Ectodermal cell (in vitro differentiated cells): ENCODE results near the gene ARG2. TPM values are rescaled to one million over a fixed set of nuclear protein-coding genes. Genes with fewer than 3 reads are reported as not detected.

ENCODE experiments used
- H3K27ac ChIP-seq: 2 replicates; pipeline ENCODE4 v1.7.0; 2013; ENCODE audit warnings: mild to moderate bottlenecking, low read depth, low read length; ENCODE audit not compliant: insufficient read depth, poor library complexity, severe bottlenecking
- H3K27me3 ChIP-seq: 2 replicates; pipeline ENCODE4 v1.7.0; 2013; ENCODE audit warnings: mild to moderate bottlenecking, low read length; ENCODE audit not compliant: insufficient read depth, control insufficient read depth, poor library complexity, severe bottlenecking
- H3K36me3 ChIP-seq: one replicate; pipeline ENCODE4 v1.7.0; 2013; ENCODE audit warnings: low read length; ENCODE audit not compliant: control insufficient read depth, insufficient read depth
- H3K4me1 ChIP-seq: one replicate; pipeline ENCODE4 v1.7.0; 2013; ENCODE audit warnings: low read length; ENCODE audit not compliant: control insufficient read depth, insufficient read depth
- H3K4me3 ChIP-seq: 2 replicates; pipeline ENCODE4 v1.7.0; 2013; ENCODE audit warnings: low read depth, low read length, control low read depth; ENCODE audit not compliant: insufficient read depth
- H3K9me3 ChIP-seq: 2 replicates; pipeline ENCODE4 v1.7.0; 2013; ENCODE audit warnings: mild to moderate bottlenecking, low read length, moderate library complexity; ENCODE audit not compliant: control insufficient read depth
- WGBS, 2 experiments: methylation state at CpG; one replicate each; pipeline ENCODE4 v1.1.7; 2013; ENCODE audit warnings: missing lambda C conversion rate in 2 of 2; 5-methylcytosine and 5-hydroxymethylcytosine counted together
- polyA plus RNA-seq, 4 experiments: library from polyadenylated mRNA; stranded (reverse); fragments of 50-300 nt; gene quantifications; one replicate each; pipeline ENCODE4 v1.2.3, GENCODE V29; 2013

The ARG2 gene
- polyA plus RNA-seq (2013, experiment 1 of 4), result 48.9 TPM
- 45.1 TPM for polyA plus RNA-seq (2013, experiment 2 of 4)
- 33.9 TPM for polyA plus RNA-seq (2013, experiment 3 of 4)
- polyA plus RNA-seq (2013, experiment 4 of 4), result 37.1 TPM

- peaks cover 4% of the 10 kb centered on the region for H3K27me3 ChIP-seq
- H3K4me3 ChIP-seq, result peak within 1 kb of the TSS; percentile 80
- peaks cover 12% of the 10 kb centered on the region for H3K4me1 ChIP-seq
- H3K27ac ChIP-seq, result peak within 1 kb of the TSS; percentile 11
- no peaks in the 10 kb centered on the region for H3K9me3 ChIP-seq
- H3K36me3 ChIP-seq, result no peaks in the 10 kb centered on the region
- WGBS, 2 experiments, result 1% methylated on average over 62 of the region's 62 CpGs
Measured at GRCh38 chr14:67619446-67620216, at the start of gene ARG2. ARG2 (plus strand) TSS chr14:67619920; CDS start chr14:67619978, 58 bp downstream.

- H3K27ac ChIP-seq, result no peak overlapping the region
- H3K36me3 ChIP-seq, result no peaks in the 10 kb centered on the region
- no peaks in the 10 kb centered on the region for H3K27me3 ChIP-seq
- H3K4me3 ChIP-seq, result no peak overlapping the region
- H3K9me3 ChIP-seq, result no peaks in the 10 kb centered on the region
- peaks cover 13% of the 10 kb centered on the region for H3K4me1 ChIP-seq
- WGBS, 2 experiments, result 94 to 95% methylated on average over 7 of the region's 7 CpGs
Measured at GRCh38 chr14:67570453-67570852, 49.3 kb upstream of the ARG2 start.

- H3K4me1 ChIP-seq, result peaks cover 9% of the 10 kb centered on the region
- H3K27ac ChIP-seq, result no peak overlapping the region
- no peaks in the 10 kb centered on the region for H3K9me3 ChIP-seq
- 62 to 63% methylated on average over 14 of the region's 14 CpGs for WGBS, 2 experiments
- H3K4me3 ChIP-seq, result no peak overlapping the region
- H3K27me3 ChIP-seq, result no peaks in the 10 kb centered on the region
- H3K36me3 ChIP-seq, result no peaks in the 10 kb centered on the region
Measured at GRCh38 chr14:67571275-67571990, 48.3 kb upstream of the ARG2 start.

DNA sequence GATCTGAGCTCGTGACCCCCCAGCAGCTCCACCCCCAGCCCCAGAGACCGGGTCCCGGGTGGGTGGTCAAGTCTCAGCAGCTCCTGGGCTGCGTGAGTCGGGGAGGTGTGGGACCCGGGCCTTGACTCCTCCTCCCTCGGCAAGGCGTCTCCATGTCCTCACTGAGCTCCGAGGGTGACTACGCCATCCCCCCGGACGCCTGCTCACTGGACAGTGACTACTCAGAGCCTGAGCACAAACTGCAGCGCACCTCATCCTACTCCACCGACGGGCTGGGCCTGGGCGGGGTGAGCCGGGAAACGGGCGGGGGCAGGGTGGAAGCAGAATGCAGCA, 47.8 kb upstream of the ARG2 start:
- WGBS, 2 experiments, result 94 to 95% methylated on average over 19 of the region's 19 CpGs
- Histone ChIP-seq H3K9me3 (no peaks in the 10 kb centered on the region), H3K4me3 (no peak overlapping the region), H3K27ac (no peak overlapping the region), H3K27me3 (no peaks in the 10 kb centered on the region), H3K4me1 (peaks cover 8% of the 10 kb centered on the region), H3K36me3 (no peaks in the 10 kb centered on the region)

- peaks cover 8% of the 10 kb centered on the region for H3K4me1 ChIP-seq
- H3K36me3 ChIP-seq, result no peaks in the 10 kb centered on the region
- no peak overlapping the region for H3K27ac ChIP-seq
- no peaks in the 10 kb centered on the region for H3K9me3 ChIP-seq
- WGBS, 2 experiments, result 94 to 95% methylated on average over 5 of the region's 5 CpGs
- H3K27me3 ChIP-seq, result no peaks in the 10 kb centered on the region
- no peak overlapping the region for H3K4me3 ChIP-seq
Measured at GRCh38 chr14:67572608-67573007, 47.1 kb upstream of the ARG2 start.

DNA sequence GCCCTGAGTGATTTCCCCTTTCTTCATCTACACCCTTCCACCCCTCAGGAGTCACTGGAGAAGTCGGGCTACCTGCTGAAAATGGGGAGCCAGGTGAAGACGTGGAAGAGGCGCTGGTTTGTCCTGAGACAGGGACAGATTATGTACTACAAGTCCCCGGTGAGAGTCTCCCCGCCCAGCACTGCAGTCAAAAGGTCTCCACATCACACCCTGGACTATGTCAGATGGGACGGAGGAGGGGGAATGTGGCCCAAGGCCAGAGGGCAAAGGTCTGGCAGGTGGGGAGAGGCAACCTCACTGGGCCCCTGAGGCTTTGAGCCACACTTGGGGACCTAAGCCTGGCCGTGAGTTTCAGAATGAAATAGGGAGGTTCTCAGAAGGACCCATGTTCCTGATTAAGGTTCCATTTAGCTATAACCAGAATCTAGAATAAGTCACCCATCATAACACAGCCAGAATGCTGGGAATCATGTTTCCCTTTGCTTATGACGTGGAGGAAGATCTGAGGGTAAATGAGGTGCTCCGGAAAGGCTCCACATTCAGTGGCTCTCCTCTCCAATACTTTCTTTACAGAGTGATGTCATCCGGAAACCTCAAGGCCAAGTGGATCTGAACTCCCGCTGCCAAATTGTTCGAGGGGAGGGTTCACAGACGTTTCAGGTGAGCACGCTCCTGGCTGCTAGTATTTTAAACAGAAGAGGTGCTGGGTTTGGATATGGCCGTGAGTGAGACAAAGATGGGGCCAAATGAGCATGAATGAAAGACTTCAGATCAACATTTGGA, 46.3 kb upstream of the ARG2 start:
- H3K27ac ChIP-seq, result no peak overlapping the region
- 94 to 95% methylated on average over 15 of the region's 15 CpGs for WGBS, 2 experiments
- H3K4me3 ChIP-seq, result no peak overlapping the region
- no peaks in the 10 kb centered on the region for H3K9me3 ChIP-seq
- H3K36me3 ChIP-seq, result no peaks in the 10 kb centered on the region
- H3K4me1 ChIP-seq, result peaks cover 8% of the 10 kb centered on the region
- no peaks in the 10 kb centered on the region for H3K27me3 ChIP-seq

DNA sequence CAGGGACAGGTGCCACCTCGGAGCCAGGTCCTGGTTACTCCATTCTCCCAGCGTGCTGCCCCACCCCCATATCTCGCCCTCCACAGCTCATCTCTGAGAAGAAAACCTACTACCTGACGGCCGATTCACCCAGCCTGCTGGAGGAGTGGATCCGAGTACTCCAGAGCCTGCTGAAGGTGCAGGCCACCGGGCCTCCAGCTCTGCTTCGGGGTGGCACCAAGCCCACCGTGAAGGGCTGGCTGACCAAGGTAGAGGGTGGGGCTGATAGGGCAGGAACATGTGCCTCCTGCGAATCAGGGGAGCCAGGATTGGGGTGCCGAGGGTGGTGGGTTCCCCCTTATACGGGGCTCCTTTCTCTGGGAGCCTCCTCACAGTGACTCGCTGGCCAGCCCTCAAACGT, 45.6 kb upstream of the ARG2 start:
- no peak overlapping the region for H3K27ac ChIP-seq
- no peaks in the 10 kb centered on the region for H3K9me3 ChIP-seq
- H3K4me3 ChIP-seq, result no peak overlapping the region
- H3K36me3 ChIP-seq, result no peaks in the 10 kb centered on the region
- 88% methylated on average over 14 of the region's 14 CpGs for WGBS, 2 experiments
- no peaks in the 10 kb centered on the region for H3K27me3 ChIP-seq
- peaks cover 7% of the 10 kb centered on the region for H3K4me1 ChIP-seq

DNA sequence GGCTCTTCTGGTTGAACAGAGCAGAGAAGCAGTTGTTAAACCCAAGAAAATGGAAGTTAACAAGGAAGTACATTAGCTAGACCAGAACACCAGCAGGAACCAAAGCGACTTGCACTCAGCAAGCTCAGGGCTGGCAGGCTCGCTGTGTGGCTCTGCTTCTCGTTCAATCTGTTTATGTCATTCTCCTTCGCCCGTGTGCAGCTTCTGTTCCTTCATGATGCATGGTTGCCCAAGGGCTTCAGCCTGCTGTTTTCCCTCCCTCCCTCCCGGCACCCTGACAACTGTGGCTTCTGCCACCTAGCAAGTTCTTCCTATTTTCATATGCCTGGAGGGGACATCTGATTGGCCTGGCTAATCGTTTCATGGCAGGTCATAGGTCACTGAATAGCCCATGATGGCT, 44.9 kb upstream of the ARG2 start:
- Histone ChIP-seq H3K27ac (no peak overlapping the region), H3K4me1 (peaks cover under 1% of the 10 kb centered on the region), H3K27me3 (no peaks in the 10 kb centered on the region), H3K4me3 (no peak overlapping the region), H3K9me3 (no peaks in the 10 kb centered on the region), H3K36me3 (no peaks in the 10 kb centered on the region)
- WGBS, 2 experiments, result 93 to 94% methylated on average over 7 of the region's 7 CpGs

GRCh38 chr14:67575684-67576083, 44.0 kb upstream of the ARG2 start:
- Histone ChIP-seq H3K36me3 (no peaks in the 10 kb centered on the region), H3K4me1 (no peaks in the 10 kb centered on the region), H3K4me3 (no peak overlapping the region), H3K27me3 (no peaks in the 10 kb centered on the region), H3K9me3 (no peaks in the 10 kb centered on the region), H3K27ac (no peak overlapping the region)
- WGBS, 2 experiments, result 90 to 93% methylated on average over 9 of the region's 9 CpGs
